Measurements from ENCODE around the gene PDK2. TPM values are rescaled to one million over a fixed set of nuclear protein-coding genes. Genes with fewer than 3 reads are reported as not detected.
A peak's percentile ranks its signal among the peaks of the same experiment; 100 is the strongest.

PDK2 gene
- total and polyA plus RNA-seq, 12 donors: 88.1 to 337 (median 225) TPM

DNA sequence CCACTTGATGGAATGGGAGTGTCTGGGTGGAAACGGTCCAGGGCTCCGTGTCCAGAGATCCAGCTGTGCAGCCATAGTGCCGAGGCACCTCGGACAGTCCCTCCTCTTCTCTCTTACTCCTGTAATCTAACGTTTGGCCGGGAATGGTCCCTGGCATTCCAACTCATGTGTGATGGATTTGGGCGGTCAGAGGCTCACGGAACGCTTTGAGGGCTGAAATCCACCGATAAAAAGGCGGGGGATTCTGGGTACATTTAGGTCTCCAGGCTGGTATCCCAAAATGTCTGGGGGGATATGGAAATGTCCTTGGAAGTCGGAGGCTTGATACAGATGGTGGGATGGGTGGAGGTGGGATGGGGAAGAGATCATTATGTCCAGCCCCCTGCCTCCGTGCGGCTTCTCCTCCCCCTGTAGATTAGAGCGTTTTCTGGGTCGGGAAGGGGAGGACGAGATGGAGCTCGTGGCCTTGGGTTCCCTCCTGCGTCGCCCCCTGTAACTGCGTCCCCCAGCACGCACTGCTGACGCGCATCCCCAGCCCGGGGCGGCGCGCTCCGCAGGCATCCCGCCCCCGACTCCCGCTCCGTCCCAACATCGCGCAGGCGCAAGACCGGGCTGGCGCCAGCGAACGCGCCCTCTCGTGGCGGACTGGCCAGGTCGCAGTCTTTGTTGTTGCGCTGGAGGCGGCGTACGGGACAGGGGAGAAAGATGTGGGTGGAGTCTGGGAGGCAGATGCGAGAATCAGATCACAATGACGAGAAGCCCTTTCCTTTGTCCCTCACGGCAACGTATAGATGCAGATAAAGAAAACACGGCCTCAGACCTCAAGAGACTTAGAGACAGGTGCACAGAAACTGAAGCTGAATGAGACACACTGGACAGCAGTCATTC, 66.1 kb downstream of the PDK2 start:
- Histone ChIP-seq H3K9me3 (no peaks in the 10 kb centered on the region), H3K36me3 (no peaks in the 10 kb centered on the region), H3K4me1 (peaks cover 0 to 43% (median 16%) of the 10 kb centered on the region in 9 donors), H3K27ac (peak overlapping the region in 9 of 10 donors; percentile 40 to 80 (median 73)), H3K4me3 (peak overlapping the region; percentile 45 to 64 (median 56)), H3K27me3 (no peaks in the 10 kb centered on the region)
- TF ChIP-seq, protein P1, sequence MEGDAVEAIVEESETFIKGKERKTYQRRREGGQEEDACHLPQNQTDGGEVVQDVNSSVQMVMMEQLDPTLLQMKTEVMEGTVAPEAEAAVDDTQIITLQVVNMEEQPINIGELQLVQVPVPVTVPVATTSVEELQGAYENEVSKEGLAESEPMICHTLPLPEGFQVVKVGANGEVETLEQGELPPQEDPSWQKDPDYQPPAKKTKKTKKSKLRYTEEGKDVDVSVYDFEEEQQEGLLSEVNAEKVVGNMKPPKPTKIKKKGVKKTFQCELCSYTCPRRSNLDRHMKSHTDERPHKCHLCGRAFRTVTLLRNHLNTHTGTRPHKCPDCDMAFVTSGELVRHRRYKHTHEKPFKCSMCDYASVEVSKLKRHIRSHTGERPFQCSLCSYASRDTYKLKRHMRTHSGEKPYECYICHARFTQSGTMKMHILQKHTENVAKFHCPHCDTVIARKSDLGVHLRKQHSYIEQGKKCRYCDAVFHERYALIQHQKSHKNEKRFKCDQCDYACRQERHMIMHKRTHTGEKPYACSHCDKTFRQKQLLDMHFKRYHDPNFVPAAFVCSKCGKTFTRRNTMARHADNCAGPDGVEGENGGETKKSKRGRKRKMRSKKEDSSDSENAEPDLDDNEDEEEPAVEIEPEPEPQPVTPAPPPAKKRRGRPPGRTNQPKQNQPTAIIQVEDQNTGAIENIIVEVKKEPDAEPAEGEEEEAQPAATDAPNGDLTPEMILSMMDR (IDR thresholded peaks at IDR 0.05): peak; percentile 88 to 98 (median 94)
- 1% methylated on average over 52 to 53 of the region's 53 CpGs for WGBS, 2 donors
- DNase-seq: peak; percentile 93 to 94
- intact Hi-C loops (cut with DNase I): loop anchor here in 8 of 10 donors (1.0 to 10.0 kb wide), 7 partner anchors 21 to 134 kb away; partner anchors contain the start of gene PDK2 (in 2 of the 8)
- peak; percentile 77 to 93 (median 88) for ATAC-seq

Other genes with a start within 250 kb of the PDK2 start
- 1 to 10 TPM in 1 of 10 donors, under 1 TPM in 2, not detected in 7; 0.78 to 2.7 (median 0.94) TPM for gene TAC4, start 247.3 kb upstream of the PDK2 start, total RNA-seq
- not detected for gene TAC4, start 247.3 kb upstream of the PDK2 start, polyA plus RNA-seq
- under 1 TPM in 1 of 10 donors, not detected in 9; 0.26 TPM for gene DLX4, start 126.2 kb upstream of the PDK2 start, total RNA-seq
- under 1 TPM in 1 of 2 donors, not detected in 1; 0.03 TPM for gene DLX4, start 126.2 kb upstream of the PDK2 start, polyA plus RNA-seq
- under 1 TPM in 2 of 10 donors, not detected in 8; 0.11 to 0.23 TPM for gene DLX3, start 100.1 kb upstream of the PDK2 start, total RNA-seq
- gene DLX3, start 100.1 kb upstream of the PDK2 start, polyA plus RNA-seq: under 1 TPM in 1 of 2 donors, not detected in 1; 0.03 TPM
- 10 to 100 TPM; 12.5 to 44.2 (median 22.5) TPM for gene ITGA3, start 39.2 kb upstream of the PDK2 start, total RNA-seq
- gene ITGA3, start 39.2 kb upstream of the PDK2 start, polyA plus RNA-seq: 10 to 100 TPM; 26.1 to 39.9 TPM
- 1 to 10 TPM; 1.5 to 3.8 (median 1.9) TPM for gene SAMD14, start 34.8 kb downstream of the PDK2 start, total RNA-seq
- 1 to 10 TPM; 1.9 to 3.8 TPM for gene SAMD14, start 34.8 kb downstream of the PDK2 start, polyA plus RNA-seq
- 10 to 100 TPM; 17.3 to 45.4 (median 26.9) TPM for gene PPP1R9B, start 55.3 kb downstream of the PDK2 start, total RNA-seq
- 10 to 100 TPM; 22.4 to 42.7 TPM for gene PPP1R9B, start 55.3 kb downstream of the PDK2 start, polyA plus RNA-seq
- 100 to 1,000 TPM; 136 to 204 (median 158) TPM for gene SGCA, start 70.7 kb downstream of the PDK2 start, total RNA-seq
- 100 to 1,000 TPM; 137 to 314 TPM for gene SGCA, start 70.7 kb downstream of the PDK2 start, polyA plus RNA-seq
- 100 to 1,000 TPM in 1 of 10 donors, 10 to 100 TPM in 9; 31.7 to 455 (median 45.9) TPM for gene COL1A1, start 106.3 kb downstream of the PDK2 start, total RNA-seq
- gene COL1A1, start 106.3 kb downstream of the PDK2 start, polyA plus RNA-seq: 10 to 100 TPM; 30.2 to 81.5 TPM
- gene TMEM92, start 179.1 kb downstream of the PDK2 start, total RNA-seq: not detected
- gene TMEM92, start 179.1 kb downstream of the PDK2 start, polyA plus RNA-seq: under 1 TPM in 1 of 2 donors, not detected in 1; 0.04 TPM

Data from heart right ventricle (tissue), 16 donors.